Measurements from ENCODE around the gene H2BK1. TPM values are rescaled to one million over a fixed set of nuclear protein-coding genes. Genes with fewer than 3 reads are reported as not detected.

Gene H2BK1
- total RNA-seq, 1 donor from 2014 or later: not detected

GRCh38 chr7:151205730-151206129 is 4.6 kb downstream of the H2BK1 start:
- no peak for DNase-seq (ENCODE audit: low read depth in 2 of 2)

- peak in 1 of 2 donors; percentile 18 for DNase-seq (ENCODE audit: low read depth in 2 of 2)
Measured at GRCh38 chr7:151204383-151205032, 5.8 kb downstream of the H2BK1 start.

GRCh38 chr7:151202836-151203235 is 7.5 kb downstream of the H2BK1 start:
- DNase-seq (ENCODE audit: low read depth in 2 of 2): no peak

GRCh38 chr7:151201751-151202150 is 8.5 kb downstream of the H2BK1 start:
- DNase-seq (ENCODE audit: low read depth in 2 of 2): no peak

- DNase-seq (ENCODE audit: low read depth in 2 of 2): no peak
Measured at GRCh38 chr7:151201344-151201743, 8.9 kb downstream of the H2BK1 start.

- DNase-seq (ENCODE audit: low read depth in 2 of 2): no peak
Measured at GRCh38 chr7:151198945-151199848, 11.1 kb downstream of the H2BK1 start.

GRCh38 chr7:151197932-151198331 is 12.4 kb downstream of the H2BK1 start:
- no peak for DNase-seq (ENCODE audit: low read depth in 2 of 2)

GRCh38 chr7:151195616-151196450 is 14.5 kb downstream of the H2BK1 start:
- DNase-seq (ENCODE audit: low read depth in 2 of 2): no peak

- no peak for DNase-seq (ENCODE audit: low read depth in 2 of 2)
Measured at GRCh38 chr7:151194188-151194587, 16.1 kb downstream of the H2BK1 start.

GRCh38 chr7:151193203-151193978 is 16.9 kb downstream of the H2BK1 start:
- no peak for DNase-seq (ENCODE audit: low read depth in 2 of 2)

- no peak for DNase-seq (ENCODE audit: low read depth in 2 of 2)
Measured at GRCh38 chr7:151192002-151192539, 18.2 kb downstream of the H2BK1 start.

- peak in 1 of 2 donors; percentile 11 for DNase-seq (ENCODE audit: low read depth in 2 of 2)
Measured at GRCh38 chr7:151191544-151191943, 18.7 kb downstream of the H2BK1 start.

GRCh38 chr7:151189038-151189437 is 21.2 kb downstream of the H2BK1 start:
- no peak for DNase-seq (ENCODE audit: low read depth in 2 of 2)

GRCh38 chr7:151188252-151188542 is 22.1 kb downstream of the H2BK1 start:
- DNase-seq (ENCODE audit: low read depth in 2 of 2): no peak

GRCh38 chr7:151187409-151188251 is 22.7 kb downstream of the H2BK1 start:
- DNase-seq (ENCODE audit: low read depth in 2 of 2): no peak

GRCh38 chr7:151186640-151187408 is 23.5 kb downstream of the H2BK1 start, which contains the start of gene ASB10:
Gene ASB10 (minus strand): TSS chr7:151187250. CDS start chr7:151187130, 120 bp downstream.
- no peak for DNase-seq (ENCODE audit: low read depth in 2 of 2)

- DNase-seq (ENCODE audit: low read depth in 2 of 2): no peak
Measured at GRCh38 chr7:151185762-151186639, 24.3 kb downstream of the H2BK1 start.

- no peak for DNase-seq (ENCODE audit: low read depth in 2 of 2)
Measured at GRCh38 chr7:151181011-151181431, 29.3 kb downstream of the H2BK1 start.

Measured in lung microvascular endothelial cell (primary cell).